Effector memory CD8-positive, alpha-beta T cell (primary cell): ENCODE results near the gene ADAMTS17.

Experiments used
- ATAC-seq: fragments of 150-1000 bp; cut with Tn5 transposase; replicated peaks from 2 replicates; pipeline ENCODE4 v1.10.0; 2021; ENCODE audit warnings: mild to moderate bottlenecking, moderate library complexity
- DNase-seq, 3 experiments: peaks; one replicate each; pipeline ENCODE4 v3.0.0; 2021
- H3K27ac Mint-ChIP-seq, 2 donors: one replicate each; pipeline ENCODE4 v1.8.0; 2022; ENCODE audit warnings: mild to moderate bottlenecking in 2 of 2, mixed read lengths in 2 of 2, moderate library complexity in 2 of 2
- H3K27me3 Mint-ChIP-seq, 2 donors: one replicate each; pipeline ENCODE4 v1.8.0; 2022; ENCODE audit warnings: mixed read lengths in 2 of 2
- H3K36me3 Mint-ChIP-seq: one replicate; pipeline ENCODE4 v1.8.0; 2022; ENCODE audit warnings: mild to moderate bottlenecking, moderate library complexity, mixed read lengths; ENCODE audit not compliant: insufficient read depth
- H3K4me1 Mint-ChIP-seq, 2 donors: one replicate each; pipeline ENCODE4 v1.8.0; 2022; ENCODE audit warnings: low read depth in 2 of 2, mixed read lengths in 2 of 2
- H3K4me3 Mint-ChIP-seq, 2 donors: one replicate each; pipeline ENCODE4 v1.8.0; 2022; ENCODE audit warnings: mild to moderate bottlenecking in 2 of 2, mixed read lengths in 2 of 2, moderate library complexity in 2 of 2
- H3K9me3 Mint-ChIP-seq, 2 donors: one replicate each; pipeline ENCODE4 v1.8.0; 2022; ENCODE audit warnings: mixed read lengths in 2 of 2

The ADAMTS17 gene

DNA sequence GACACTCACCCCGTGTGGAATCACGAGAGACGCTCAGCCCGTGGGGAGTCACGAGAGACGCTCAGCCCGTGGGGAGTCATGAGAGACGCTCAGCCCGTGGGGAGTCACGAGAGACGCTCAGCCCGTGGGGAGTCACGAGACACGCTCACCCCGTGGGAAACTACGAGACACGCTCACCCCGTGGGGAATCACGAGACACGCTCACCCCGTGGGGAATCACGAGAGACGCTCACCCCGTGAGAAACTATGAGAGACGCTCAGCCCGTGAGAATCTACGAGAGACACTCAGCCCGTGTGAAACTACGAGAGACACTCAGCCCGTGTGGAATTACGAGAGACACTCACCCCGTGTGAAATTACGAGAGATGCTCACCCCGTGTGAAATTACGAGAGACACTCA lies 49.8 kb downstream of the ADAMTS17 start:
- Mint-ChIP-seq H3K36me3 (no peaks in the 10 kb centered on the region), H3K4me1 (peaks cover 6 to 19% of the 10 kb centered on the region in 2 donors), H3K27me3 (no peaks in the 10 kb centered on the region), H3K27ac (no peak overlapping the region), H3K9me3 (peaks cover 0 to 3% of the 10 kb centered on the region in 2 donors), H3K4me3 (no peak overlapping the region)
- DNase-seq: no peak
- ATAC-seq: no peak

- ATAC-seq (no peak), DNase-seq (no peak)
- no peak overlapping the region for H3K4me3 Mint-ChIP-seq
- no peak overlapping the region for H3K27ac Mint-ChIP-seq
- H3K27me3 Mint-ChIP-seq: no peaks in the 10 kb centered on the region
- H3K9me3 Mint-ChIP-seq: peaks cover 0 to 3% of the 10 kb centered on the region in 2 donors
- no peaks in the 10 kb centered on the region for H3K36me3 Mint-ChIP-seq
- peaks cover 6 to 19% of the 10 kb centered on the region in 2 donors for H3K4me1 Mint-ChIP-seq
Observed at GRCh38 chr15:100291106-100291505, 50.7 kb downstream of the ADAMTS17 start.

DNA sequence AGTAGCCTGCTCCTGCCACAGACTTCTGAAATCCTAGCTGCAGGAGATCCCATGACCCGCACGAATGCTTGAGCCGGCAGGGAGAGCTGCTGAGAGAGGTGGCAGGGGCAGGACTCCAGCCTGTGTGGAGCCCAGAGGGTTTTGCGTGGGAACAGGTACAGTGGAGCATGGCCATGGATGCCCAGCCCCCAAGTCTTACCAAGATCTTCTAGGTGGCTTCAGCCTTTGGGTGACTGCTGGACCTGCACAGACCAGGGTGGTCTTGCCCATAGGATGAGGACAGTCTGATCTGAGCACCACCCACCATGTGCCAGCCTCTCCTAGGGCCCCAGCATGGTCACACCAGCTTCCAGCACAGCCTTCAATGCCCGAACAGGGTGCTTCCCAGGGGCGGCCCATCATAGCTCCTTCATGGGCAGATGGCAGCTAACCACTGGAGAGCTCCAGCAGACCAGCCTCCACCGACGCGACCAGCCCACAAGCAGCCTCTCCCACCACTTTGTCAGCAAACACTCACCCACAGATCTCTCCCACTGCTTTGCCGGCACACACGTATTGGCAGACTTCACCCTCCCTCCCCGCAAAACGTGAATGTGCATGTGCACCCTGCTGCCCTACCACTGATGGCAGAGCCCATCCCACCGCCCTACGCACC lies 56.0 kb downstream of the ADAMTS17 start:
- Mint-ChIP-seq H3K4me3 (no peak overlapping the region), H3K27ac (no peak overlapping the region), H3K4me1 (peaks cover 4 to 14% of the 10 kb centered on the region in 2 donors), H3K27me3 (no peaks in the 10 kb centered on the region), H3K9me3 (no peaks in the 10 kb centered on the region), H3K36me3 (no peaks in the 10 kb centered on the region)
- ATAC-seq: no peak
- no peak for DNase-seq

GRCh38 chr15:100284701-100285100 lies 57.1 kb downstream of the ADAMTS17 start:
- H3K9me3 Mint-ChIP-seq: no peaks in the 10 kb centered on the region
- ATAC-seq (no peak), DNase-seq (no peak)
- no peak overlapping the region for H3K27ac Mint-ChIP-seq
- H3K4me1 Mint-ChIP-seq: peaks cover 3 to 4% of the 10 kb centered on the region in 2 donors
- no peaks in the 10 kb centered on the region for H3K36me3 Mint-ChIP-seq
- H3K27me3 Mint-ChIP-seq: no peaks in the 10 kb centered on the region
- no peak overlapping the region for H3K4me3 Mint-ChIP-seq

GRCh38 chr15:100284191-100284590 lies 57.6 kb downstream of the ADAMTS17 start:
- ATAC-seq: no peak
- Mint-ChIP-seq H3K27me3 (no peaks in the 10 kb centered on the region), H3K4me3 (no peak overlapping the region), H3K4me1 (peaks cover 0 to 4% of the 10 kb centered on the region in 2 donors), H3K9me3 (no peaks in the 10 kb centered on the region), H3K36me3 (no peaks in the 10 kb centered on the region), H3K27ac (no peak overlapping the region)
- no peak for DNase-seq

GRCh38 chr15:100281096-100281917 lies 60.5 kb downstream of the ADAMTS17 start:
- DNase-seq (no peak), ATAC-seq (no peak)
- no peak overlapping the region for H3K4me3 Mint-ChIP-seq
- H3K36me3 Mint-ChIP-seq: no peaks in the 10 kb centered on the region
- no peak overlapping the region for H3K27ac Mint-ChIP-seq
- H3K4me1 Mint-ChIP-seq: peaks cover 0 to 4% of the 10 kb centered on the region in 2 donors
- no peaks in the 10 kb centered on the region for H3K9me3 Mint-ChIP-seq
- H3K27me3 Mint-ChIP-seq: no peaks in the 10 kb centered on the region

DNA sequence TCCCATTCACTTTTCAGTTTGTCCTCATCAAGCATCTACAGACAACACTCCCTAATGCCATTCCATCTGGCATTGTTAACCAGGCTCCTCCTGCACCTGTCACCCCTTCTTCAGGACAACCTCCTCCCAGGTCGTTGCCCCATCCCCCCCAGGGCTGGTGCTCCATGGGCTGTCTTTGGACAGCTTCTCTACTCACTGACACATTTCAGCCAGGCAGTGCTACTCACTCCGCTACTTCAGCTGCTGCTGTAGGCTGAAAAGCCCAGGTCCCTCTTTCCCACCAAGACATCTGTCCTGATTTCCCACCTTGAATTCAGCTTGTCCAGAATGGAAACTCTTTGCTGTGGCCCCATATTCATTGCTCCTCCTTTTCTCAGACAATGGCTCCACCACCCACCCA lies 61.9 kb downstream of the ADAMTS17 start:
- DNase-seq (no peak), ATAC-seq (no peak)
- Mint-ChIP-seq H3K4me1 (peaks cover 0 to 4% of the 10 kb centered on the region in 2 donors), H3K9me3 (no peaks in the 10 kb centered on the region), H3K4me3 (no peak overlapping the region), H3K27me3 (peaks cover 0 to 6% of the 10 kb centered on the region in 2 donors), H3K27ac (peak overlapping the region; percentile 3 to 17), H3K36me3 (no peaks in the 10 kb centered on the region)

DNA sequence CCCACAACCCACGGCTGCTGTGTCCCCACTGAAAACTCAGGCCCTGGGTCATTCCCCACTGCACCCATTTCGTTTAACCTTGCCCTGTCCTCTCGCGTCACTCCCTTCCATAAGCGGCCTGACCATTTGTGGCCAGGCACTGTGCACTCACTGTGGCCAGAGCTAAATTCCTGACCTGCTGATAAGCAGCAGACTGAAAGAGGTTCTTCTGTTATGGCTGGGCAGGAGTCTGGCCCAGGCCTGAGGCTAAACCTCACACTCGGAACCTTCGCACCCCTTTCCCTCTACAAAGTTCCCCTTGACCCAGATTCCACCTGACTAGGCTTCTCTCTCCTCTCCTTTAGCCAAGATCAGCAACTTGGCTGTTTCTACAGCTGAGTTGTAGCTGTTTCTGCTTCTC lies 62.3 kb downstream of the ADAMTS17 start:
- no peaks in the 10 kb centered on the region for H3K36me3 Mint-ChIP-seq
- no peak for ATAC-seq
- H3K4me3 Mint-ChIP-seq: no peak overlapping the region
- peaks cover 0 to 7% of the 10 kb centered on the region in 2 donors for H3K27me3 Mint-ChIP-seq
- peaks cover 0 to 4% of the 10 kb centered on the region in 2 donors for H3K4me1 Mint-ChIP-seq
- H3K9me3 Mint-ChIP-seq: peaks cover 0 to 2% of the 10 kb centered on the region in 2 donors
- DNase-seq: no peak
- H3K27ac Mint-ChIP-seq: peak overlapping the region in 1 of 2 donors; percentile 3

DNA sequence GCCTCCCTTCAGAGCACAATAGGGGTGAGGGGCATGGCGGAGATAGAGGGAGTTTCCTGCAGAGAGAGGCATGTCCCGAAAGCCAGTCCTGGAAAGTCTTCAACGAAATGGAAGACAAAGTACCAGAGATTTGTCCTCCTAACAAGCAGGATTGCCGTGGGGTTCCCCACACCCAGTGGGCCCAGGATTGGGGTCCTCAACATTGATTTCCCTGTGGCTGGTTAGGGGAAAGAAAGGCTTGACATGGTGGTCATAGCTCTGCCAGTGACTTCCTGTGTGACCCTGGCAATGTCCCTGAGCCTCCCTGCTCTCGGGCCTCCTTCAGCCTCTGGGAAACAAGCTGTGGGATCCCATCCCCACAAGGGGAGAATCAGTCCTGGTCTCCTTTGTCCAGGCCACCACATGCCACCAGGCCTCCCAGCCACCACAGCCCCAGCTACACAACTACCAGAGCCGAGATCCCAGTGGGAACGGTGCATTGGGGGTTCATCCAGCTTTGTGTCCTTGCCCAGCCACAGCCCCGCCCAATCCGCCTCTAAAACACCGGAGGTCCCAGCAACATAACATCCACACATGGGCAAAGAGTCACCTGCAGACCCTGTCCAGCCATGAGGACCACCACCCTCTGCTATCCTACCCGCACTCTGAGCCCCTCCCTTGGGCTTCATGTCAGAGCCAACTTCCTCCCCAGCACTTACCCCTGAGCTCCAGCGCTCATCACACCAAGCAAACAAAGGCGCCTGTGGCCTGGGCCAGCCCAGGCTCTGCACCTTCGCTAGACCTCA lies 63.0 kb downstream of the ADAMTS17 start:
- Mint-ChIP-seq H3K27ac (no peak overlapping the region), H3K4me3 (no peak overlapping the region), H3K9me3 (peaks cover 1 to 9% of the 10 kb centered on the region in 2 donors), H3K4me1 (peaks cover 0 to 4% of the 10 kb centered on the region in 2 donors), H3K36me3 (no peaks in the 10 kb centered on the region), H3K27me3 (peaks cover 0 to 7% of the 10 kb centered on the region in 2 donors)
- no peak for DNase-seq
- ATAC-seq: no peak

GRCh38 chr15:100277087-100277855 lies 64.5 kb downstream of the ADAMTS17 start:
- Mint-ChIP-seq H3K27ac (no peak overlapping the region), H3K27me3 (peaks cover 0 to 7% of the 10 kb centered on the region in 2 donors), H3K36me3 (no peaks in the 10 kb centered on the region), H3K4me1 (peaks cover 0 to 4% of the 10 kb centered on the region in 2 donors), H3K9me3 (peaks cover 1 to 13% of the 10 kb centered on the region in 2 donors), H3K4me3 (no peak overlapping the region)
- ATAC-seq (no peak), DNase-seq (no peak)

GRCh38 chr15:100276506-100276905 lies 65.3 kb downstream of the ADAMTS17 start:
- Mint-ChIP-seq H3K4me1 (peaks cover 0 to 4% of the 10 kb centered on the region in 2 donors), H3K27ac (no peak overlapping the region), H3K9me3 (peaks cover 3 to 13% of the 10 kb centered on the region in 2 donors), H3K36me3 (no peaks in the 10 kb centered on the region), H3K4me3 (no peak overlapping the region), H3K27me3 (peaks cover 0 to 7% of the 10 kb centered on the region in 2 donors)
- no peak for DNase-seq
- no peak for ATAC-seq

- DNase-seq: no peak
- Mint-ChIP-seq H3K9me3 (peaks cover 5 to 13% of the 10 kb centered on the region in 2 donors), H3K4me3 (no peak overlapping the region), H3K27me3 (peaks cover 0 to 7% of the 10 kb centered on the region in 2 donors), H3K4me1 (peaks cover 0 to 3% of the 10 kb centered on the region in 2 donors), H3K36me3 (no peaks in the 10 kb centered on the region), H3K27ac (no peak overlapping the region)
- no peak for ATAC-seq
Observed at GRCh38 chr15:100275641-100276040, 66.1 kb downstream of the ADAMTS17 start.

GRCh38 chr15:100269831-100270230 lies 71.9 kb downstream of the ADAMTS17 start:
- Mint-ChIP-seq H3K4me3 (no peak overlapping the region), H3K9me3 (peaks cover 5 to 13% of the 10 kb centered on the region in 2 donors), H3K27me3 (peaks cover 0 to 1% of the 10 kb centered on the region in 2 donors), H3K4me1 (no peaks in the 10 kb centered on the region), H3K36me3 (no peaks in the 10 kb centered on the region), H3K27ac (no peak overlapping the region)
- DNase-seq (no peak), ATAC-seq (no peak)
